ENCODE data around the gene ABCA2. TPM values are rescaled to one million over a fixed set of nuclear protein-coding genes. Genes with fewer than 3 reads are reported as not detected.

The ABCA2 gene
- polyA plus RNA-seq, 1 donor (not counting 4 experiments of a cell fraction or from before 2014, with no cell fraction given), result 1.3 TPM

DNA sequence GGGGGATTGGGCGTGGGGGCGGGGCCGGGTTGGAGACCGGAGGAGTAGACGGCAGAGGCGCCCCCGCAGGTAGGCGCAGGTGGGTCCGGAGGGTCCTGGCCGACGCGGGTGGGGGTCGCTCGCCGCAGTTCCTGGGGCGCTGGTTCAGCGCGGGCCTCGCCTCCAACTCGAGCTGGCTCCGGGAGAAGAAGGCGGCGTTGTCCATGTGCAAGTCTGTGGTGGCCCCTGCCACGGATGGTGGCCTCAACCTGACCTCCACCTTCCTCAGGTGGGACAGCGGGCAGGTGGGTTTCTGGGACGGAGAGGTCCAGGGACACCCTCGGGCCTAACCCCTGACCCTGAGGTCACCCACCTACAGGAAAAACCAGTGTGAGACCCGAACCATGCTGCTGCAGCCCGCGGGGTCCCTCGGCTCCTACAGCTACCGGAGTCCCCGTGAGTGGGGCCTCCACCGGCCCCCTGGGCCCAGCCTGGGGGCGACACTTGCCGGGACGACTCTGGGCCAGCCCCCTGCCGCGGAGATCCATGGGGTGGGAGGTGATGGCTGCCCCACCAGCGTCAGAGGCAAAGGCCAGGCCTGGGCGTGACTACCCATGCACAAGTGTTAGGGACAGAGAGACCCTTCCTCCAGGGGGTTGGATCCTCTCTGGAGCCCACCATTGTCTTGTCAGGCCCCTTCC, 49.0 kb downstream of the ABCA2 start:
- no peak overlapping the region for H3K27ac ChIP-seq (ENCODE audit: control insufficient read depth, insufficient read depth, low read length)

GRCh38 chr9:136978073-136978864, 49.8 kb downstream of the ABCA2 start:
- H3K4me3 ChIP-seq (ENCODE audit: control insufficient read depth in 2 of 3, extremely low read depth in 1 of 3, insufficient read depth in 2 of 3, low read depth in 1 of 3, low read length in 3 of 3), result peak overlapping the region in 2 of 3 experiments; percentile 34 to 38
- no peaks in the 10 kb centered on the region for H3K9me3 ChIP-seq (ENCODE audit: control insufficient read depth, low read depth, low read length)
- FAIRE-seq, result no peak
- no peak overlapping the region for H3K9ac ChIP-seq (ENCODE audit: control insufficient read depth, extremely low read depth, insufficient read depth, low read length)
- peak overlapping the region; percentile 74 for H3K4me2 ChIP-seq (ENCODE audit: control insufficient read depth, extremely low read depth, insufficient read depth, low read depth, low read length)
- H3K27ac ChIP-seq (ENCODE audit: control insufficient read depth, insufficient read depth, low read length), result no peak overlapping the region
- no peak for DNase-seq (ENCODE audit: low read depth, low spot score)
- H3K36me3 ChIP-seq (ENCODE audit: control insufficient read depth in 2 of 2, extremely low read depth in 1 of 2, insufficient read depth in 2 of 2, low read length in 2 of 2), result no peaks in the 10 kb centered on the region
- peak overlapping the region; percentile 26 for H2AFZ ChIP-seq (ENCODE audit: control insufficient read depth, low read length)
- dilution Hi-C loops (cut with MboI; ENCODE audit: extremely low pct_ligation_motif_present, low sequenced_read_pairs), result no loop called here
- H3K79me2 ChIP-seq (ENCODE audit: control insufficient read depth, insufficient read depth, low read length), result no peaks in the 10 kb centered on the region
- TF ChIP-seq, protein P1, sequence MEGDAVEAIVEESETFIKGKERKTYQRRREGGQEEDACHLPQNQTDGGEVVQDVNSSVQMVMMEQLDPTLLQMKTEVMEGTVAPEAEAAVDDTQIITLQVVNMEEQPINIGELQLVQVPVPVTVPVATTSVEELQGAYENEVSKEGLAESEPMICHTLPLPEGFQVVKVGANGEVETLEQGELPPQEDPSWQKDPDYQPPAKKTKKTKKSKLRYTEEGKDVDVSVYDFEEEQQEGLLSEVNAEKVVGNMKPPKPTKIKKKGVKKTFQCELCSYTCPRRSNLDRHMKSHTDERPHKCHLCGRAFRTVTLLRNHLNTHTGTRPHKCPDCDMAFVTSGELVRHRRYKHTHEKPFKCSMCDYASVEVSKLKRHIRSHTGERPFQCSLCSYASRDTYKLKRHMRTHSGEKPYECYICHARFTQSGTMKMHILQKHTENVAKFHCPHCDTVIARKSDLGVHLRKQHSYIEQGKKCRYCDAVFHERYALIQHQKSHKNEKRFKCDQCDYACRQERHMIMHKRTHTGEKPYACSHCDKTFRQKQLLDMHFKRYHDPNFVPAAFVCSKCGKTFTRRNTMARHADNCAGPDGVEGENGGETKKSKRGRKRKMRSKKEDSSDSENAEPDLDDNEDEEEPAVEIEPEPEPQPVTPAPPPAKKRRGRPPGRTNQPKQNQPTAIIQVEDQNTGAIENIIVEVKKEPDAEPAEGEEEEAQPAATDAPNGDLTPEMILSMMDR (optimal IDR thresholded peaks at IDR 0.05 in 1 of 3, IDR thresholded peaks at IDR 0.05 in 1 of 3, conservative IDR thresholded peaks at IDR 0.05 in 1 of 3; ENCODE audit: extremely low read depth in 1 of 3, insufficient read depth in 2 of 3, low read length in 3 of 3), result no peak
- no peak for TF ChIP-seq EZH2 (IDR thresholded peaks at IDR 0.05; ENCODE audit: low read length)
- peaks cover 8% of the 10 kb centered on the region for H3K4me1 ChIP-seq (ENCODE audit: control insufficient read depth, extremely low read depth, insufficient read depth, low read length)
- H4K20me1 ChIP-seq (ENCODE audit: control insufficient read depth, extremely low read depth, insufficient read depth, low read length), result no peaks in the 10 kb centered on the region
- H3K27me3 ChIP-seq (ENCODE audit: control insufficient read depth, extremely low read depth, insufficient read depth, low read length), result no peaks in the 10 kb centered on the region
- H3K9me1 ChIP-seq (ENCODE audit: control insufficient read depth, extremely low read depth, insufficient read depth, low read length), result no peaks in the 10 kb centered on the region

More for the DNA sequence above, 49.0 kb downstream of the ABCA2 start:
- no peak overlapping the region for H3K4me3 ChIP-seq (ENCODE audit: control insufficient read depth in 2 of 3, extremely low read depth in 1 of 3, insufficient read depth in 2 of 3, low read depth in 1 of 3, low read length in 3 of 3)
- no peaks in the 10 kb centered on the region for H3K9me3 ChIP-seq (ENCODE audit: control insufficient read depth, low read depth, low read length)
- no peak for DNase-seq (ENCODE audit: low read depth, low spot score)
- FAIRE-seq, result no peak
- dilution Hi-C loops (cut with MboI; ENCODE audit: extremely low pct_ligation_motif_present, low sequenced_read_pairs), result no loop called here
- H3K27me3 ChIP-seq (ENCODE audit: control insufficient read depth, extremely low read depth, insufficient read depth, low read length), result peaks cover 6% of the 10 kb centered on the region
- no peaks in the 10 kb centered on the region for H3K36me3 ChIP-seq (ENCODE audit: control insufficient read depth in 2 of 2, extremely low read depth in 1 of 2, insufficient read depth in 2 of 2, low read length in 2 of 2)
- no peak for TF ChIP-seq EZH2 (IDR thresholded peaks at IDR 0.05; ENCODE audit: low read length)
- TF ChIP-seq, protein P1 (optimal IDR thresholded peaks at IDR 0.05 in 1 of 3, IDR thresholded peaks at IDR 0.05 in 1 of 3, conservative IDR thresholded peaks at IDR 0.05 in 1 of 3; ENCODE audit: extremely low read depth in 1 of 3, insufficient read depth in 2 of 3, low read length in 3 of 3), result no peak
- no peaks in the 10 kb centered on the region for H4K20me1 ChIP-seq (ENCODE audit: control insufficient read depth, extremely low read depth, insufficient read depth, low read length)
- no peaks in the 10 kb centered on the region for H3K79me2 ChIP-seq (ENCODE audit: control insufficient read depth, insufficient read depth, low read length)
- H3K9ac ChIP-seq (ENCODE audit: control insufficient read depth, extremely low read depth, insufficient read depth, low read length), result no peak overlapping the region
- no peak overlapping the region for H2AFZ ChIP-seq (ENCODE audit: control insufficient read depth, low read length)
- H3K4me2 ChIP-seq (ENCODE audit: control insufficient read depth, extremely low read depth, insufficient read depth, low read depth, low read length), result no peak overlapping the region
- no peaks in the 10 kb centered on the region for H3K9me1 ChIP-seq (ENCODE audit: control insufficient read depth, extremely low read depth, insufficient read depth, low read length)
- peaks cover 8% of the 10 kb centered on the region for H3K4me1 ChIP-seq (ENCODE audit: control insufficient read depth, extremely low read depth, insufficient read depth, low read length)

Measured in keratinocyte (primary cell).